Chondrocyte (in vitro differentiated cells): Measurements from ENCODE around the gene CLIP4. TPM values are rescaled to one million over a fixed set of nuclear protein-coding genes. Genes with fewer than 3 reads are reported as not detected.

Source experiments
- DNase-seq: peaks from one replicate; pipeline ENCODE4 v3.0.0; 2021; ENCODE audit warnings: mixed read lengths, low spot score
- H3K27ac Mint-ChIP-seq: one replicate; pipeline ENCODE4 v1.8.0; 2021; ENCODE audit warnings: mild to moderate bottlenecking, moderate library complexity, mixed read lengths; ENCODE audit not compliant: unreplicated experiment
- H3K27me3 Mint-ChIP-seq: 2 replicates; pipeline ENCODE4 v1.8.0; 2021; ENCODE audit warnings: low read depth, mixed read lengths
- H3K36me3 Mint-ChIP-seq: 2 replicates; pipeline ENCODE4 v1.8.0; 2021; ENCODE audit warnings: low read depth, mixed read lengths
- H3K4me1 Mint-ChIP-seq: 2 replicates; pipeline ENCODE4 v1.8.0; 2021; ENCODE audit warnings: low read depth, mild to moderate bottlenecking, mixed read lengths
- H3K4me3 Mint-ChIP-seq: one replicate; pipeline ENCODE4 v1.8.0; 2021; ENCODE audit warnings: mild to moderate bottlenecking, moderate library complexity, mixed read lengths; ENCODE audit not compliant: unreplicated experiment
- H3K9me3 Mint-ChIP-seq: 2 replicates; pipeline ENCODE4 v1.8.0; 2021; ENCODE audit warnings: low read depth, mixed read lengths
- CTCF ChIP-seq: fragments of 200-600 bp; sonication (generic); IDR thresholded peaks from 2 replicates; pipeline ENCODE4 v1.5.0; 2021; ENCODE audit warnings: antibody characterized with exemption, mild to moderate bottlenecking, moderate library complexity
- total RNA-seq: library from RNA; stranded (reverse); gene quantifications from 3 replicates; pipeline ENCODE4 v1.2.1, GENCODE V29; 2021

Gene CLIP4
- total RNA-seq, 1 donor from 2014 or later, result 30.1 TPM

- no peaks in the 10 kb centered on the region for H3K4me1 Mint-ChIP-seq
- H3K36me3 Mint-ChIP-seq, result peaks cover 6% of the 10 kb centered on the region
- no peak overlapping the region for H3K27ac Mint-ChIP-seq
- no peaks in the 10 kb centered on the region for H3K27me3 Mint-ChIP-seq
- no peaks in the 10 kb centered on the region for H3K9me3 Mint-ChIP-seq
- no peak for DNase-seq
- H3K4me3 Mint-ChIP-seq, result no peak overlapping the region
- TF ChIP-seq CTCF, result no peak
Measured at GRCh38 chr2:29209551-29209950, 94.3 kb downstream of the CLIP4 start.

GRCh38 chr2:29212009-29212408, 96.8 kb downstream of the CLIP4 start:
- H3K27me3 Mint-ChIP-seq, result no peaks in the 10 kb centered on the region
- H3K36me3 Mint-ChIP-seq, result peaks cover 6% of the 10 kb centered on the region
- no peak for DNase-seq
- H3K4me3 Mint-ChIP-seq, result no peak overlapping the region
- peak; percentile 68 for TF ChIP-seq CTCF
- no peaks in the 10 kb centered on the region for H3K4me1 Mint-ChIP-seq
- peak overlapping the region; percentile 12 for H3K27ac Mint-ChIP-seq
- no peaks in the 10 kb centered on the region for H3K9me3 Mint-ChIP-seq

GRCh38 chr2:29213888-29214291, 98.7 kb downstream of the CLIP4 start:
- H3K27ac Mint-ChIP-seq, result no peak overlapping the region
- TF ChIP-seq CTCF, result no peak

GRCh38 chr2:29215073-29215472, 99.9 kb downstream of the CLIP4 start:
- Mint-ChIP-seq H3K27ac (no peak overlapping the region), H3K4me3 (no peak overlapping the region), H3K9me3 (no peaks in the 10 kb centered on the region), H3K4me1 (no peaks in the 10 kb centered on the region), H3K36me3 (peaks cover 4% of the 10 kb centered on the region), H3K27me3 (peaks cover 2% of the 10 kb centered on the region)
- DNase-seq, result no peak
- TF ChIP-seq CTCF, result no peak

More at GRCh38 chr2:29213888-29214291, 98.7 kb downstream of the CLIP4 start:
- no peaks in the 10 kb centered on the region for H3K4me1 Mint-ChIP-seq
- no peak overlapping the region for H3K4me3 Mint-ChIP-seq
- peaks cover 4% of the 10 kb centered on the region for H3K36me3 Mint-ChIP-seq
- no peaks in the 10 kb centered on the region for H3K9me3 Mint-ChIP-seq
- no peak for DNase-seq
- H3K27me3 Mint-ChIP-seq, result no peaks in the 10 kb centered on the region

- Mint-ChIP-seq H3K4me1 (no peaks in the 10 kb centered on the region), H3K9me3 (no peaks in the 10 kb centered on the region), H3K36me3 (peaks cover 4% of the 10 kb centered on the region), H3K4me3 (no peak overlapping the region), H3K27me3 (peaks cover 7% of the 10 kb centered on the region), H3K27ac (no peak overlapping the region)
- no peak for DNase-seq
- TF ChIP-seq CTCF, result no peak
Measured at GRCh38 chr2:29215739-29216608, 100.8 kb downstream of the CLIP4 start.
